Psoas muscle (tissue), 8 donors: Measurements from ENCODE around the gene PARVG. TPM values are rescaled to one million over a fixed set of nuclear protein-coding genes. Genes with fewer than 3 reads are reported as not detected.
"Not testable (repeated sequence)": the region's sequence is repeated elsewhere in the genome, so short reads cannot be mapped to it uniquely, and the experiment has no call there.

Source experiments
- ATAC-seq, 4 donors: fragments of 200-7000 bp; cut with Tn5 transposase; one replicate each; pipeline ENCODE4 v1.9.1; 2020; ENCODE audit warnings: moderate library complexity in 3 of 4, mild to moderate bottlenecking in 2 of 4
- DNase-seq, 2 donors: peaks; one replicate each; pipeline ENCODE4 v3.0.0-alpha.2; 2020
- H3K27ac ChIP-seq: fragments of 200-600 bp; one replicate; pipeline ENCODE4 v1.8.0; 2022
- H3K27me3 ChIP-seq, 3 donors: fragments of 200-600 bp in 1 of 3; one replicate each; pipeline versions ENCODE4 v1.6.1 to v1.8.0; 2013 to 2022; ENCODE audit warnings: low read length in 2 of 3, mild to moderate bottlenecking in 2 of 3, moderate library complexity in 1 of 3; ENCODE audit not compliant: insufficient read depth in 3 of 3
- H3K36me3 ChIP-seq, 2 donors: fragments of 200-600 bp in 1 of 2; one replicate each; pipeline versions ENCODE4 v1.6.1 to v1.8.0; 2013 to 2022; ENCODE audit warnings: low read depth in 1 of 2, mild to moderate bottlenecking in 1 of 2, moderate library complexity in 1 of 2; ENCODE audit not compliant: insufficient read depth in 1 of 2
- H3K4me1 ChIP-seq: fragments of 200-600 bp; one replicate; pipeline ENCODE4 v1.8.0; 2022
- H3K4me3 ChIP-seq: fragments of 200-600 bp; one replicate; pipeline ENCODE4 v1.8.0; 2022; ENCODE audit warnings: mild to moderate bottlenecking
- H3K9me3 ChIP-seq: fragments of 200-600 bp; one replicate; pipeline ENCODE4 v1.8.0; 2022
- CTCF ChIP-seq: fragments of 200-600 bp; IDR thresholded peaks from one replicate; pipeline ENCODE4 v1.8.0; 2022; ENCODE audit warnings: antibody characterized with exemption
- WGBS, 3 donors: extraction: QIAGEN DNeasy Blood & Tissue Kit; methylation state at CpG; one replicate each; pipeline versions ENCODE4 v1.1.6 to v1.1.7; 2013; 5-methylcytosine and 5-hydroxymethylcytosine counted together
- intact Hi-C, 2 donors: fragments of 100-400 bp; cut with DNase I; formaldehyde crosslinking; loops; one replicate each; pipeline versions ENCODE4 v1.11.0 to v1.14.2; 2022
- polyA plus RNA-seq, 3 donors: library from polyadenylated mRNA; stranded (reverse); fragments of 200-250 nt; gene quantifications; one replicate each; pipeline ENCODE4 v1.2.3, GENCODE V29; 2013
- total RNA-seq, 4 donors: library from RNA; stranded (reverse); fragmentation: NEBNext Ultra II Directional in 2 of 4; extraction: Animal tissue kit (Norgen Biotek cat#: 25700) in 2 of 4; gene quantifications; one replicate each; pipeline versions ENCODE4 v1.2.1 to v1.2.4, GENCODE V29; 2021 to 2023
- donor health status: healthy with polysubstance abuse.
- donor health status: DM: no; HTN: no; CAD: no; lungs with moderate emphysema.
- donor health status: Bipolar disorder and iron deficiency.
- donor health status: healthy.
- donor health status: DM: yes; HTN: yes; CAD: no.
- donor health status: DM: no; HTN: no; CAD: no.
- donor health status: DM: no; HTN: no; CAD: no.
- donor health status: DM: yes; HTN: yes; CAD: no.

PARVG gene
- total and polyA plus RNA-seq, 7 donors, result 0.77 to 3.2 (median 1.5) TPM

GRCh38 chr22:44225091-44225689 is 44.5 kb downstream of the PARVG start:
- Histone ChIP-seq H3K4me3 (no peak overlapping the region), H3K9me3 (peaks cover 17% of the 10 kb centered on the region), H3K27ac (no peak overlapping the region), H3K4me1 (no peaks in the 10 kb centered on the region), H3K27me3 (peaks cover 0 to 15% (median 3%) of the 10 kb centered on the region in 3 donors), H3K36me3 (no peaks in the 10 kb centered on the region)
- ATAC-seq (no peak), DNase-seq (no peak)
- WGBS, 3 donors, result 50 to 51% (median 50%) methylated on average over 10 to 11 of the region's 11 CpGs
- no peak for TF ChIP-seq CTCF
- intact Hi-C loops, result no loop called here

- Histone ChIP-seq H3K9me3 (peaks cover 17% of the 10 kb centered on the region), H3K27me3 (peaks cover 0 to 15% (median 3%) of the 10 kb centered on the region in 3 donors), H3K4me1 (no peaks in the 10 kb centered on the region), H3K27ac (no peak overlapping the region), H3K36me3 (no peaks in the 10 kb centered on the region), H3K4me3 (no peak overlapping the region)
- WGBS, 3 donors, result 62 to 66% (median 63%) methylated on average over 8 of the region's 8 CpGs
- ATAC-seq (no peak), DNase-seq (no peak)
- no peak for TF ChIP-seq CTCF
- intact Hi-C loops, result no loop called here
Measured at GRCh38 chr22:44225812-44226211, 45.1 kb downstream of the PARVG start.

- no peak for DNase-seq
- Histone ChIP-seq H3K4me3 (no peak overlapping the region), H3K27me3 (peaks cover 0 to 4% (median 0%) of the 10 kb centered on the region in 3 donors), H3K4me1 (no peaks in the 10 kb centered on the region), H3K36me3 (no peaks in the 10 kb centered on the region), H3K27ac (no peak overlapping the region), H3K9me3 (peaks cover 17% of the 10 kb centered on the region)
- 70 to 92% (median 91%) methylated on average over 3 of the region's 3 CpGs for WGBS, 3 donors
- no peak for TF ChIP-seq CTCF
- intact Hi-C loops, result no loop called here
- no peak for ATAC-seq
Measured at GRCh38 chr22:44229331-44229730, 48.6 kb downstream of the PARVG start.

- 69 to 89% (median 83%) methylated on average over 2 of the region's 2 CpGs for WGBS, 3 donors
- H3K4me3 ChIP-seq, result no peak overlapping the region
- H3K36me3 ChIP-seq, result no peaks in the 10 kb centered on the region
- peaks cover 0 to 4% (median 0%) of the 10 kb centered on the region in 3 donors for H3K27me3 ChIP-seq
- H3K27ac ChIP-seq, result no peak overlapping the region
- no peak for DNase-seq
- H3K9me3 ChIP-seq, result peaks cover 17% of the 10 kb centered on the region
- no peak for TF ChIP-seq CTCF
- intact Hi-C loops, result no loop called here
- no peak for ATAC-seq
- H3K4me1 ChIP-seq, result no peaks in the 10 kb centered on the region
Measured at GRCh38 chr22:44229809-44230208, 49.1 kb downstream of the PARVG start.

GRCh38 chr22:44231233-44231632 is 50.5 kb downstream of the PARVG start:
- DNase-seq (no peak), ATAC-seq (no peak)
- Histone ChIP-seq H3K4me1 (no peaks in the 10 kb centered on the region), H3K4me3 (no peak overlapping the region), H3K27ac (no peak overlapping the region), H3K27me3 (peaks cover 0 to 2% (median 0%) of the 10 kb centered on the region in 3 donors), H3K36me3 (no peaks in the 10 kb centered on the region), H3K9me3 (peaks cover 17% of the 10 kb centered on the region)
- TF ChIP-seq CTCF, result no peak
- intact Hi-C loops, result no loop called here
- WGBS, 3 donors, result 75 to 81% (median 76%) methylated on average over 4 of the region's 4 CpGs

GRCh38 chr22:44234372-44234771 is 53.6 kb downstream of the PARVG start:
- H3K9me3 ChIP-seq, ATAC-seq, DNase-seq, H3K4me3 ChIP-seq, intact Hi-C loops, H3K27ac ChIP-seq, H3K27me3 ChIP-seq, H3K36me3 ChIP-seq, H3K4me1 ChIP-seq: not testable (repeated sequence)
- WGBS, 3 donors, result 85 to 90% (median 88%) methylated on average over 12 of the region's 12 CpGs
